Left ventricle myocardium inferior (tissue), 1 donor: ENCODE results near the gene LARGE1. TPM values are rescaled to one million over a fixed set of nuclear protein-coding genes. Genes with fewer than 3 reads are reported as not detected.

Experiments
- DNase-seq: peaks from one replicate; pipeline ENCODE4 v3.0.0-alpha.2; 2020
- H3K27ac ChIP-seq: fragments of 200-600 bp; replicated peaks from 2 replicates; pipeline ENCODE4 v1.8.0; 2021
- H3K27me3 ChIP-seq: fragments of 200-600 bp; 2 replicates; pipeline ENCODE4 v1.8.0; 2021; ENCODE audit warnings: low read depth
- H3K36me3 ChIP-seq: fragments of 200-600 bp; 2 replicates; pipeline ENCODE4 v1.8.0; 2021
- H3K4me1 ChIP-seq: fragments of 200-600 bp; 2 replicates; pipeline ENCODE4 v1.8.0; 2021
- H3K4me3 ChIP-seq: fragments of 200-600 bp; 2 replicates; pipeline ENCODE4 v1.8.0; 2021; ENCODE audit warnings: mild to moderate bottlenecking, moderate library complexity
- H3K9me3 ChIP-seq: fragments of 200-600 bp; replicated peaks from 2 replicates; pipeline ENCODE4 v1.8.0; 2021
- intact Hi-C: fragments of 100-400 bp; cut with micrococcal nuclease; formaldehyde crosslinking; loops from one replicate; pipeline ENCODE4 v1.11.0; 2022
- total RNA-seq: library from RNA; stranded (reverse); fragmentation: NEBNext Ultra II Directional; extraction: Animal tissue kit (Norgen Biotek cat#: 25700); gene quantifications from one replicate; pipeline ENCODE4 v1.2.1, GENCODE V29; 2021
- TF ChIP-seq, protein P1 (sequence below): fragments of 200-600 bp; IDR thresholded peaks from 2 replicates; pipeline ENCODE4 v1.8.0; 2021; ENCODE audit warnings: antibody characterized with exemption, mild to moderate bottlenecking, borderline replicate concordance
- donor health status: DM: no; HTN: yes; CAD: no; lungs with severe emphysema.

LARGE1 gene
- total RNA-seq, 1 donor from 2014 or later: 117 TPM

DNA sequence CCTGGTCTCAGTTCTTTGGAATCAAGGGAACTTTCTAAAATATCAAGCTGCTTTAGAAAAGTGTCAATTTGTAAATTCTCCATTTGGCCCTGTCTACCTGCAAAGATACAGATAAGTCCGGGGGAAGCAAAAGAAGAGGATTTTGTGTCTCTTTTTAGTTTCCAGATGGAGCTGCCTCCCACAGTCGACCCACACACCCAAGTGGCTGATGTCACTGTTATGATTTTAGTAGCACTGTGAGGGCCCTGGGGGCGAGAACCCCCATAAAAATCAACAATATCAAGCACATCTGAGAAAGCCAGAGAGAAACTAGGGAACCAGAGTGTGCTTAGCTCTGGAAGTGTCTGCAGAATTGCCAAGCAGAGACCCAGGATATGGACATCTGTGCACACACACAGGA lies 212.7 kb downstream of the LARGE1 start:
- no peaks in the 10 kb centered on the region for H3K27me3 ChIP-seq
- no peak for DNase-seq
- no peak overlapping the region for H3K4me3 ChIP-seq
- no peak overlapping the region for H3K27ac ChIP-seq
- peaks cover 44% of the 10 kb centered on the region for H3K4me1 ChIP-seq
- peaks cover 18% of the 10 kb centered on the region for H3K9me3 ChIP-seq
- intact Hi-C loops: no loop called here
- TF ChIP-seq, protein P1, sequence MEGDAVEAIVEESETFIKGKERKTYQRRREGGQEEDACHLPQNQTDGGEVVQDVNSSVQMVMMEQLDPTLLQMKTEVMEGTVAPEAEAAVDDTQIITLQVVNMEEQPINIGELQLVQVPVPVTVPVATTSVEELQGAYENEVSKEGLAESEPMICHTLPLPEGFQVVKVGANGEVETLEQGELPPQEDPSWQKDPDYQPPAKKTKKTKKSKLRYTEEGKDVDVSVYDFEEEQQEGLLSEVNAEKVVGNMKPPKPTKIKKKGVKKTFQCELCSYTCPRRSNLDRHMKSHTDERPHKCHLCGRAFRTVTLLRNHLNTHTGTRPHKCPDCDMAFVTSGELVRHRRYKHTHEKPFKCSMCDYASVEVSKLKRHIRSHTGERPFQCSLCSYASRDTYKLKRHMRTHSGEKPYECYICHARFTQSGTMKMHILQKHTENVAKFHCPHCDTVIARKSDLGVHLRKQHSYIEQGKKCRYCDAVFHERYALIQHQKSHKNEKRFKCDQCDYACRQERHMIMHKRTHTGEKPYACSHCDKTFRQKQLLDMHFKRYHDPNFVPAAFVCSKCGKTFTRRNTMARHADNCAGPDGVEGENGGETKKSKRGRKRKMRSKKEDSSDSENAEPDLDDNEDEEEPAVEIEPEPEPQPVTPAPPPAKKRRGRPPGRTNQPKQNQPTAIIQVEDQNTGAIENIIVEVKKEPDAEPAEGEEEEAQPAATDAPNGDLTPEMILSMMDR: no peak
- no peaks in the 10 kb centered on the region for H3K36me3 ChIP-seq

- Histone ChIP-seq H3K9me3 (peaks cover 18% of the 10 kb centered on the region), H3K36me3 (no peaks in the 10 kb centered on the region), H3K27ac (no peak overlapping the region), H3K4me1 (peaks cover 56% of the 10 kb centered on the region), H3K27me3 (no peaks in the 10 kb centered on the region), H3K4me3 (no peak overlapping the region)
- intact Hi-C loops: no loop called here
- no peak for DNase-seq
- TF ChIP-seq, protein P1: peak; percentile 24
Measured at GRCh38 chr22:33706100-33706499, 214.2 kb downstream of the LARGE1 start.

GRCh38 chr22:33699176-33699575 lies 221.1 kb downstream of the LARGE1 start:
- no peak for DNase-seq
- TF ChIP-seq, protein P1: no peak
- Histone ChIP-seq H3K4me1 (peaks cover 28% of the 10 kb centered on the region), H3K27me3 (no peaks in the 10 kb centered on the region), H3K27ac (no peak overlapping the region), H3K4me3 (no peak overlapping the region), H3K36me3 (peaks cover 7% of the 10 kb centered on the region), H3K9me3 (peaks cover 12% of the 10 kb centered on the region)
- intact Hi-C loops: no loop called here

- peaks cover 7% of the 10 kb centered on the region for H3K36me3 ChIP-seq
- H3K4me1 ChIP-seq: peaks cover 26% of the 10 kb centered on the region
- no peak for DNase-seq
- TF ChIP-seq, protein P1: no peak
- H3K4me3 ChIP-seq: no peak overlapping the region
- no peaks in the 10 kb centered on the region for H3K9me3 ChIP-seq
- no peaks in the 10 kb centered on the region for H3K27me3 ChIP-seq
- intact Hi-C loops: no loop called here
- no peak overlapping the region for H3K27ac ChIP-seq
Measured at GRCh38 chr22:33697640-33698039, 222.6 kb downstream of the LARGE1 start.

DNA sequence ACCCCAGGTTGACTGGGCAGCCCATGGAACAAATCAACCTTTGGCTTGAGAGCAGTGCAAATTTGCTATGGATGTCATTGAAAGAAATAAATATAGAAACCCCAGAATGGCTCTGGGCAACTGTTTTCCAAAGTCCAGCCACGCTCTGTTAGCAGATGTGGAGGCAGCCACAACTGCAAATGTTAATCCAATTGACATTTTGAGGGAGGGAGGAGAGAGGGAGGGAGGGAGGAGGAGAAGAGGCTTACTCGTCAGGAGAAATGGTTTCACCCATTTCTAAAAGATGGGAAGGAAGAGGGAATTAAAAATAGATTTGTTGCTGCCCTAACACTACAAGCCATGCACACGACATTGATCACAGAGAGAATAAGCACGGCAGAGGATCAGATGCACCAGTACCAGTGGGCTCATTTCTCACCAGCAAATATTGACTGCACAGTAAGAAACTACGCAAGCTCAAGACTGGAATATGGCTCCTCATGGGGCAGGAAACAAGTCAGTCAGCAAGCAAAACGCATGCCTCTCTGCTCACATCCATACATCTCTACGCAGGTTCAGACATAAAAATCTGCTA lies 229.1 kb downstream of the LARGE1 start:
- Histone ChIP-seq H3K27ac (no peak overlapping the region), H3K4me3 (no peak overlapping the region), H3K9me3 (no peaks in the 10 kb centered on the region), H3K36me3 (no peaks in the 10 kb centered on the region), H3K4me1 (peaks cover 16% of the 10 kb centered on the region), H3K27me3 (no peaks in the 10 kb centered on the region)
- TF ChIP-seq, protein P1: no peak
- intact Hi-C loops: no loop called here
- no peak for DNase-seq
